Thyroid gland (tissue), 4 donors: ENCODE data around the gene GPR143.

Experiments
- CTCF ChIP-seq, 6 experiments: fragments of 200-600 bp in 3 of 6; fragments of 450-650 bp in 3 of 6; sonication (generic) in 3 of 6; IDR thresholded peaks; one replicate each; pipeline ENCODE4 v1.5.1; 2016 to 2019; ENCODE audit warnings: antibody characterized with exemption in 6 of 6, mild to moderate bottlenecking in 2 of 6, inconsistent platforms in 1 of 6, moderate library complexity in 1 of 6
- POLR2A ChIP-seq, 2 donors: fragments of 450-650 bp; IDR thresholded peaks; one replicate each; pipeline ENCODE4 v1.6.1; 2017; ENCODE audit warnings: antibody characterized with exemption in 2 of 2, mild to moderate bottlenecking in 2 of 2, moderate library complexity in 1 of 2

- TF ChIP-seq CTCF (IDR thresholded peaks at IDR 0.05), result no peak
- no peak for TF ChIP-seq POLR2A (IDR thresholded peaks at IDR 0.05)
Measured at GRCh38 chrX:9749146-9749692, 16.4 kb downstream of the GPR143 start.
